HEK293T (cell line): Measurements from ENCODE around the gene CCDC150.

Source experiments
- BHLHE40 ChIP-seq: fragments of 450-650 bp; IDR thresholded peaks from 2 replicates; pipeline ENCODE4 v1.6.1; 2016; ENCODE audit warnings: mild to moderate bottlenecking, moderate library complexity, borderline replicate concordance
- FOXK2 ChIP-seq: fragments of 450-650 bp; IDR thresholded peaks from 2 replicates; pipeline ENCODE4 v1.6.1; 2016; ENCODE audit warnings: mild to moderate bottlenecking
- FOXM1 ChIP-seq: fragments of 450-650 bp; IDR thresholded peaks from 2 replicates; pipeline ENCODE4 v1.6.1; 2017; ENCODE audit warnings: mild to moderate bottlenecking, borderline replicate concordance
- HDGF ChIP-seq: fragments of 450-650 bp; IDR thresholded peaks from 2 replicates; pipeline ENCODE4 v1.6.1; 2017; ENCODE audit warnings: antibody characterized with exemption, borderline replicate concordance
- L3MBTL2 ChIP-seq: fragments of 450-650 bp; conservative IDR thresholded peaks from 2 replicates; pipeline ENCODE4 v1.6.1; 2016; ENCODE audit warnings: mild to moderate bottlenecking
- NFRKB ChIP-seq: fragments of 450-650 bp; IDR thresholded peaks from 2 replicates; pipeline ENCODE4 v1.6.1; 2016; ENCODE audit warnings: mild to moderate bottlenecking, moderate library complexity
- PKNOX1 ChIP-seq: fragments of 450-650 bp; IDR thresholded peaks from 2 replicates; pipeline ENCODE4 v1.6.1; 2016
- SP1 ChIP-seq: fragments of 450-650 bp; IDR thresholded peaks from 2 replicates; pipeline ENCODE4 v1.6.1; 2017
- SUZ12 ChIP-seq: fragments of 450-650 bp; IDR thresholded peaks from 2 replicates; pipeline ENCODE4 v1.6.1; 2016; ENCODE audit warnings: mild to moderate bottlenecking
- ZNF384 ChIP-seq: fragments of 450-650 bp; IDR thresholded peaks from 2 replicates; pipeline ENCODE4 v1.6.1; 2016

- TF ChIP-seq NFRKB (no peak), BHLHE40 (no peak), ZNF384 (no peak), PKNOX1 (no peak), SP1 (no peak), SUZ12 (no peak), FOXK2 (no peak), HDGF (no peak), FOXM1 (no peak), L3MBTL2 (no peak)
Observed at GRCh38 chr2:196725218-196725617, 85.7 kb downstream of the CCDC150 start.
